B cell (primary cell): Measurements from ENCODE around the gene GPHN.

ENCODE experiments used
- EZH2 ChIP-seq: IDR thresholded peaks from 2 replicates; pipeline ENCODE4 v1.6.1; 2012; ENCODE audit warnings: borderline replicate concordance, low read depth, mild to moderate bottlenecking, moderate library complexity, low read length; ENCODE audit not compliant: insufficient read depth, poor library complexity, severe bottlenecking
- TF ChIP-seq, protein P1 (sequence below): fragments of 200-600 bp; IDR thresholded peaks from one replicate; pipeline ENCODE4 v1.8.0; 2022; ENCODE audit warnings: antibody characterized with exemption, mild to moderate bottlenecking

DNA sequence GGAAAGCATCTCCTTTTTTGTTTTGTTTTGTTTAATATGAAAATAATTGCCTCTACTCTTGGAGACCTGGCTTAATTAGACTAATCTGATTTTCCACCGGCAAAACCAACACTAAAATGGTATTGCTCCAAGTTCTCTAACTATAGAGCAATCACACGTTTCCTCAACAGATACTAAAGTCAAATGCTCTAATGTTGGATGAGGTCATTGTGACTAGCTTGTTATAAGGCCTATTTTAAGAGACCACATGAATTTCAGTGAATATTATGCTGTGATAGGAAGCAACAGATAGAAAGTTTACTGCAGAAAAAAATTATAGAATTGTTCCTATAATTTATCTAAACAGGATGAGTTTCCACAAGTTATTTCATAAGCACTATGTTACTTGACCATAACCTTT is 25.1 kb upstream of the GPHN start:
- TF ChIP-seq, protein P1, sequence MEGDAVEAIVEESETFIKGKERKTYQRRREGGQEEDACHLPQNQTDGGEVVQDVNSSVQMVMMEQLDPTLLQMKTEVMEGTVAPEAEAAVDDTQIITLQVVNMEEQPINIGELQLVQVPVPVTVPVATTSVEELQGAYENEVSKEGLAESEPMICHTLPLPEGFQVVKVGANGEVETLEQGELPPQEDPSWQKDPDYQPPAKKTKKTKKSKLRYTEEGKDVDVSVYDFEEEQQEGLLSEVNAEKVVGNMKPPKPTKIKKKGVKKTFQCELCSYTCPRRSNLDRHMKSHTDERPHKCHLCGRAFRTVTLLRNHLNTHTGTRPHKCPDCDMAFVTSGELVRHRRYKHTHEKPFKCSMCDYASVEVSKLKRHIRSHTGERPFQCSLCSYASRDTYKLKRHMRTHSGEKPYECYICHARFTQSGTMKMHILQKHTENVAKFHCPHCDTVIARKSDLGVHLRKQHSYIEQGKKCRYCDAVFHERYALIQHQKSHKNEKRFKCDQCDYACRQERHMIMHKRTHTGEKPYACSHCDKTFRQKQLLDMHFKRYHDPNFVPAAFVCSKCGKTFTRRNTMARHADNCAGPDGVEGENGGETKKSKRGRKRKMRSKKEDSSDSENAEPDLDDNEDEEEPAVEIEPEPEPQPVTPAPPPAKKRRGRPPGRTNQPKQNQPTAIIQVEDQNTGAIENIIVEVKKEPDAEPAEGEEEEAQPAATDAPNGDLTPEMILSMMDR = no peak
- no peak for TF ChIP-seq EZH2
